Esophagus squamous epithelium (tissue), 4 donors: ENCODE data around the gene ZNF615.

ENCODE experiments used
- CTCF ChIP-seq, 6 experiments: fragments of 450-650 bp in 4 of 6; fragments of 200-600 bp in 2 of 6; sonication (generic) in 2 of 6; IDR thresholded peaks; one replicate each; pipeline ENCODE4 v1.5.1; 2016 to 2019; ENCODE audit warnings: antibody characterized with exemption in 6 of 6, mild to moderate bottlenecking in 4 of 6, moderate library complexity in 4 of 6
- POLR2A ChIP-seq, 4 donors: fragments of 450-650 bp; IDR thresholded peaks; one replicate each; pipeline ENCODE4 v1.6.1; 2017; ENCODE audit warnings: antibody characterized with exemption in 4 of 4, mild to moderate bottlenecking in 4 of 4, moderate library complexity in 3 of 4

GRCh38 chr19:52020506-52020905 is 12.5 kb upstream of the ZNF615 start:
- TF ChIP-seq CTCF (IDR thresholded peaks at IDR 0.05) (no peak), POLR2A (IDR thresholded peaks at IDR 0.05) (no peak)
